SJCRH30 (cell line): ENCODE measurements around the gene NQO2. TPM values are rescaled to one million over a fixed set of nuclear protein-coding genes. Genes with fewer than 3 reads are reported as not detected.
A peak's percentile ranks its signal among the peaks of the same experiment; 100 is the strongest.
"Not testable (repeated sequence)": the region's sequence is repeated elsewhere in the genome, so short reads cannot be mapped to it uniquely, and the experiment has no call there.

Experiments
- DNase-seq, 2 experiments: peaks; one replicate each; pipeline ENCODE4 v3.0.0-alpha.2; 2015 to 2020
- H3K27ac ChIP-seq: fragments of 250-450 bp; sonication (Bioruptor Pico); 2 replicates; pipeline ENCODE4 v1.5.1; 2020; ENCODE audit warnings: mild to moderate bottlenecking, moderate library complexity
- H3K27me3 ChIP-seq: fragments of 250-450 bp; sonication (Bioruptor Pico); 2 replicates; pipeline ENCODE4 v1.5.1; 2020; ENCODE audit warnings: mild to moderate bottlenecking, moderate library complexity
- H3K36me3 ChIP-seq: fragments of 250-450 bp; sonication (Bioruptor Pico); 2 replicates; pipeline ENCODE4 v1.5.1; 2020; ENCODE audit warnings: mild to moderate bottlenecking, moderate library complexity
- H3K4me1 ChIP-seq: fragments of 250-450 bp; sonication (Bioruptor Pico); 2 replicates; pipeline ENCODE4 v1.5.1; 2020; ENCODE audit warnings: mild to moderate bottlenecking, moderate library complexity
- H3K4me3 ChIP-seq: fragments of 250-450 bp; sonication (Bioruptor Pico); 2 replicates; pipeline ENCODE4 v1.5.1; 2020; ENCODE audit warnings: mild to moderate bottlenecking, moderate library complexity
- H3K9me3 ChIP-seq: fragments of 250-450 bp; sonication (Bioruptor Pico); replicated peaks from 2 replicates; pipeline ENCODE4 v1.5.1; 2020; ENCODE audit warnings: mild to moderate bottlenecking, moderate library complexity
- total RNA-seq: library from RNA; depleted of rRNA; stranded (reverse); fragments of >200 nt; shearing (Covaris generic); gene quantifications from 2 replicates; pipeline ENCODE4 v1.2.3, GENCODE V29; 2014

NQO2 gene
- total RNA-seq, 1 experiment from 2014 or later: 15.4 TPM

DNA sequence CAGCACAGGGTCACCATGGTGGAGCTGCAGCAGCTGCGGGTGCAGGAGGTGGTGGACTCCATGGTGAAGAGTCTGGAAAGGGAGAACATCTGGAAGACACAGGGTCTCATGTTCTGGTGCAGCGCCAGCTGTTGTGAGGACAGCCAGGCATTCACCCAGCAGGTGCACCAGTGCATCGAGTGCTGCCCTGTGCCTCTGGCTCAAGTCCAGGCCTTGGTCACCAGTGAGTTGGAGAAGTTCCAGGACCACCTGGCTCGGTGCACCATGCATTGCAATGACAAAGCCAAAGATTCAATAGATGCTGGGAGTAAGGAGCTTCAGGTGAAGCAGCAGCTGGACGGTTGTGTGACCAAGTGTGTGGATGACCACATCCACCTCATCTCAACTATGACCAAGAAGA lies 45.7 kb downstream of the NQO2 start:
- H3K27ac ChIP-seq: no peak overlapping the region
- H3K4me1 ChIP-seq: no peaks in the 10 kb centered on the region
- H3K27me3 ChIP-seq: no peaks in the 10 kb centered on the region
- H3K4me3 ChIP-seq: no peak overlapping the region
- no peaks in the 10 kb centered on the region for H3K36me3 ChIP-seq
- H3K9me3 ChIP-seq: no peaks in the 10 kb centered on the region
- peak; percentile 13 to 44 for DNase-seq

DNA sequence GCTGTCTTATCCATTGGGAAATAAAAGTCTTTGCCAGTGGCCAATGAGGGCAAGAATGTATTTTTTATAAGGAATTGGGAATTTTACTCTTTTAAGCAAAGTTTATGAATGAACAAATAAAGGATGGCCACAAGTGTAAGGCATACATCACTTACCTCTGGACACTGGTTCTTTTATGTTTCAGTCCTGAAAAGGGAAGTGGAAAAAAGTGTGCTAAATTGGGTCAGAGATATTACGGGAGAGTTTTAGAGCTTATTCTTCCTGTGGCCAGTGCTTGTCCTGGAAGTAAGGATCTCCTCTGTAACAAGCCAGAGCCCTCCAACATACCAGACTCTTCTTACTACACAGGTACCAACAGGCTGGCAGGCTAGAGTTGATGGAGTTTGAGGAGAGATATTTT lies 46.1 kb downstream of the NQO2 start:
- Histone ChIP-seq H3K4me1 (no peaks in the 10 kb centered on the region), H3K4me3 (no peak overlapping the region), H3K36me3 (no peaks in the 10 kb centered on the region), H3K9me3 (no peaks in the 10 kb centered on the region), H3K27me3 (no peaks in the 10 kb centered on the region), H3K27ac (no peak overlapping the region)
- DNase-seq: no peak

DNA sequence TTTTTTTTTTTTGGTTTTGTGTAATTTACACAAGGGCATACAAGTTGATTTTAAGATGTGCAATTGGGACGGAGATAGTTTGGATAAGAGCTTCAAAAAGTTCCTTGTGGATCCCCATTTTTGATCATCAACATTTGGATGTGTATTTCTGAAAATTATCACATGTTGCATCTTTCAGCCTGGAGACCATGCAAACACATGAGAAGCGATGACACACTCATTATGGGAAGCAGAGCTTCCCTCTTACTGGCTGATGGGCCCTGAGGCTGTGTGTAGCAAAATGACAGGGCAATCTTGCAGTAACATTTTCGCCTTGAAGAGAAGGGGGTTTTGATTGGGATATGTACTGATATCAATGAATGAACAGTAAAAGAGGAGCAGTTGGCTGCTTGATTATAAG lies 46.6 kb downstream of the NQO2 start:
- Histone ChIP-seq H3K4me3 (no peak overlapping the region), H3K27ac (no peak overlapping the region), H3K9me3 (no peaks in the 10 kb centered on the region), H3K36me3 (no peaks in the 10 kb centered on the region), H3K27me3 (no peaks in the 10 kb centered on the region), H3K4me1 (no peaks in the 10 kb centered on the region)
- no peak for DNase-seq

DNA sequence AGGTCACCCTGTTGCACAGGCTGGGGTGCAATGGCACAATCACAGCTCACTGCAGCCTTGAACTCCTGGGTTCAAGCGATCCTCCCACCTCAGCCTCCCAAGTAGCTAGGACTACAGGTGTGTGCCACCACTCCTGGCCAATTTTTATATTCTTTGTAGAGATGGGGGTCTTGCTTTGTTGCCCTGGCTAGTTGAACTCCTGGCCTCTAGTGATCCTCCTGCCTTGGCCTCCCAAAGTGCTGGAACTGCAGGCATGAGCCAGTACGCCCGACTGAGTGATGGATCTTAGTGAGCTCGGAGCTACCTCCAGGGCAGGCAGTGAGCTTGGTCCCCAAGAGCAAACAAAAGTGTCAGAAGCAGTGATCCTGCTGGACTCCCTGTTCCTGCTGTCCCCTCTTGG lies 48.3 kb downstream of the NQO2 start:
- H3K36me3 ChIP-seq, H3K27me3 ChIP-seq, DNase-seq, H3K9me3 ChIP-seq, H3K4me1 ChIP-seq, H3K4me3 ChIP-seq, H3K27ac ChIP-seq: not testable (repeated sequence)

DNA sequence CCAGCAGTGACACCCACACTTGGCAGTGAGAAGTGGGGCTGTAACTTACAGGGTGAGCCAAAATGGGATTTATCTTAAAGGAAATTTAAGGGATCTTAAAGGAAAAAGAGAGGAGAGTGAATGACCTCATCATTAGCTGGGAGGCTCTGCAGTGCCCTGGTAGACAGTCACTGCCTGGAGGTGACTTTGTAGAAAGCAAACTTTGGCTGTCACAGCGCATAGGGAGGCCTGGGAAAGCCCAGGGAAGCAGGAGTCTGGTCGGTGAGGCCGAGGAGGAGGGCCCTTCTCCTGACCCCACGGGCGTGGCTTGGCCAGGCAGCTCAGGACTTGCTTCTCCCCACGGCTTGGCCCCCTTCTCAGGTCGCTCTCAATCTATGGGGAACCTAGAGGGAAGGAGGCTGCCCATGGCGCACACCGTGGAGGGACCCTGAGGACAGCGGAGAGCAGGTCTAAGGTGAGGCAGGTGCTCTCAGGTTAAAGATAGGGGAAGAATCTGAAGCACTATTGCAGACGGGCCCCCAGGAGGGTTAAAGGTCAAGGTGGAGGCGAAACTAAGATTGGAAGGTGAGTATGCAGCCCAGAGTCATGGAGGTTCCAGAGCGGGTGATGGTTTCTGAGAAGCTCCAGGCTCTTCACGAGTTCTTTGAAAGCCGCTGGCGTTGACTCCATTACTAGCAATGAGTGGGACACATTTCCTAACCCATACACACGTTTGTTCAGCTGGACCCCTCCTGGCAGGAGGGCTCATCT lies 53.0 kb downstream of the NQO2 start:
- H3K4me3 ChIP-seq: no peak overlapping the region
- no peaks in the 10 kb centered on the region for H3K4me1 ChIP-seq
- no peaks in the 10 kb centered on the region for H3K36me3 ChIP-seq
- no peaks in the 10 kb centered on the region; the same call in 1 of the 2 replicates for H3K27me3 ChIP-seq
- no peaks in the 10 kb centered on the region for H3K9me3 ChIP-seq
- no peak overlapping the region for H3K27ac ChIP-seq
- DNase-seq: no peak

DNA sequence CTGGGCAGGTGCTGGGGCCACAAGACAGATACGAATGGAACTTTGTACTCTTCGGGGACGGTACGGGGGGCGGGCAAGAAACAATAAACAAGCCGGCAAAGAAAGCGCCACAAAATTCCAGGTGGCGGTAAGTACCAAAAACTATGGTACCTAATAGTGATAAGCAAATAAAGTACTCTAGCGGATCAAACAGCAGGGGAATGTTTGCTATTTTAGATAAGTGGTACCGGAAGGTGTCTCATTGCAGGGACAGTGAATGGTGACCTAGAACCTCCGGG lies 53.5 kb downstream of the NQO2 start:
- Histone ChIP-seq H3K27me3 (no peaks in the 10 kb centered on the region; the same call in 1 of the 2 replicates), H3K4me3 (no peak overlapping the region), H3K4me1 (no peaks in the 10 kb centered on the region), H3K27ac (no peak overlapping the region), H3K36me3 (no peaks in the 10 kb centered on the region), H3K9me3 (no peaks in the 10 kb centered on the region)
- DNase-seq: no peak

DNA sequence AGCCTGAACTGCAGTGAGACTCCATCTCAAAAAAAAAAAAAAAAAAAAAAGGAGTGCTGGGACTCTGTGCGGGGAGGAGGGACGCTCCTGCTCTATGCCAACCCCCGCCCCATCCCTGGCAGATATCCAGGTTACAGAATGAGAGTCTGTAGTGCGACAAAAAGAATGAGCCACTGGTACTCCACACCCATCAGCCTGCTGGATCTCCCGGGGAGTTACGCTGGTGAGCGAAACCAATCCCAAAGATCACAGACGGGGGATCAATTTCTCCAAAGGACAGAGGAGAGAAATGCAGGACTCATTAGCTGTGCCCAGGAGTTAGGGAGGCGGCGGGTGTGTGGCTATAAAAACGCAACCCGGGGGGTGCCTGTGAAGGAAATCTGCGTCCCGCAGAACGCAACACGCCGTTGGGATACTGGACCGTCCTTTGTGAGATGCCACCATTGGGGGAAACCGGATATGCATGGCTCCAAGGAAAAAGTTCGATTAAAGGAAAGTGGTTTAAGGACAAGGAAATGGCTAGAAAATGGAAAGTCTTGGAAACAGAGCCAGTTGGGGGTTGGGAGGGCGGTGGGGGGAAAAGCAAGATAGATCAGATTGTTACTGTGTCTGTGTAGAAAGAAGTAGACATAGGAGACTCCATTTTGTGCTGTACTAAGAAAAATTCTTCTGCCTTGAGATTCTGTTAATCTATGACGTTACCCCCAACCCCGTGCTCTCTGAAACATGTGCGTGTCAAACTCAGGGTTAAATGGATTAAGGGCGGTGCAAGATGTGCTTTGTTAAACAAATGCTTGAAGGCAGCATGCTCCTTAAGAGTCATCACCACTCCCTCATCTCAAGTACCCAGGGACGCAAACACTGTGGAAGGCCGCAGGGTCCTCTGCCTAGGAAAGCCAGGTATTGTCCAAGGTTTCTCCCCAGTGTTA lies 54.8 kb downstream of the NQO2 start:
- H3K9me3 ChIP-seq, H3K36me3 ChIP-seq, H3K27me3 ChIP-seq, H3K4me1 ChIP-seq, H3K27ac ChIP-seq, DNase-seq, H3K4me3 ChIP-seq: not testable (repeated sequence)

DNA sequence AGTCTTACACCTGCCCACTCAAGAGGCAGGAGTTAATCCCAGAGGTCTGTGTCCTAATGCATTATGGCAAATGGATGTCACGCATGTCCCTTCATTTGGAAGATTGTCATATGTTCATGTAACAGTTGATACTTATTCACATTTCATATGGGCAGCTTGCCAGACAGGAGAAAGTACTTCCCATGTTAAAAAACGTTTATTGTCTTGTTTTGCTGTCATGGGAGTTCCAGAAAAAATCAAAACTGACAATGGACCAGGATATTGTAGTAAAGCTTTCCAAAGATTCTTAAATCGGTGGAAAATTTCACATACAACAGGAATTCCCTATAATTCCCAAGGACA lies 55.4 kb downstream of the NQO2 start:
- H3K27ac ChIP-seq, H3K27me3 ChIP-seq, H3K4me1 ChIP-seq, DNase-seq, H3K4me3 ChIP-seq, H3K9me3 ChIP-seq, H3K36me3 ChIP-seq: not testable (repeated sequence)

DNA sequence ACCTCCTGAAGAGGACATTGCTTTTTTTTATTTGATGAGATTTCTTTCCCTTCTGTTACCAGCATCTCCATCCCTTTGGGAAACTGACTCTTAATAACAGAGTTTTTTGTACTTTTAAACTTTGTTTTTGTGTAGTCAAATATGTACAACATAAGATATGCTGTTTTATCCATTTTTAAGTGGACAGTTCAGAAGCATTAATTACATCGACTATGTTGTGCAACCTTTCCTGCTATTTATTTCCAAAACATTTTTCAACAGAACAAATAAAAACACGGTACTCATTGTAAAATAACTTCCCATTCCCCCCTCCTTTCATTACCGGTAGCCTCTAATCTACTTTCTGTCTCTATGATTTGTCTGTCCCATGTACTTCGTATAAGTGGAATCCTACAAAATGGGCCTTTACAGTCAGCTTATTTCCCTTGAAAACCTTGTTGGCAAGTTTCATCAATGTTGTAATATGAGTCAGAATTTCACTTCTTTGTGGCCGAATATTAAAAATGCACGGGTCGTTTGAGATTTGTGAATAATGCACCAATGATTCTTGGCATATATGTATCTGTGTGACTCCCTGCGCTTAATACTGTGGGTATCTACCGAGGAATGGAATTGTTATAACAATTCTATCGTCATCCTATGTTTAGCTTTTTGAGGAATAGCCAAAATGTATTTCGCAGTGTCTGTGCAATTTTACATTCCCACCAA lies 57.5 kb downstream of the NQO2 start:
- DNase-seq: no peak
- H3K4me3 ChIP-seq: no peak overlapping the region
- no peaks in the 10 kb centered on the region for H3K9me3 ChIP-seq
- no peak overlapping the region for H3K27ac ChIP-seq
- H3K4me1 ChIP-seq: no peaks in the 10 kb centered on the region
- H3K36me3 ChIP-seq: no peaks in the 10 kb centered on the region
- H3K27me3 ChIP-seq: no peaks in the 10 kb centered on the region; the same call in 1 of the 2 replicates

DNA sequence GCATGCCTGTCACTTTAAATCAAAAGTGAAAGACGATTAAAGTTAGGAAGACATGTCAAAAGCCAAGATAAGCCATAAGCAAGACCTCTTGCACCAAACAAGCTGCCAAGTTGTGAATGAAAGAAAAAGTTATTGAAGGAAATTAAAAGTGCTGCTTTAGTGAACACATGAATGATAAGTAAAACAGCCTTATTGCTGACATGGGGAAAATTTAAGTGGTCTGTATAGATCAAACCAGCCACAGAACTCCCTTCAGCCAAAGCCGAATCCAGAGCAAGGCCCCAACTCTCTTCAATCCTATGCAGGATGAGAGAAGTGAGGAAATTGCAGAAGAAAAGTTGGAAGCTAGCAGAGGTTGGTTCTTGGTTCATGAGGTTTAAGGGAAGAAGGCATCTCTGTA lies 59.3 kb downstream of the NQO2 start:
- H3K27me3 ChIP-seq: no peaks in the 10 kb centered on the region; the same call in 1 of the 2 replicates
- H3K4me3 ChIP-seq: no peak overlapping the region
- no peaks in the 10 kb centered on the region for H3K9me3 ChIP-seq
- no peaks in the 10 kb centered on the region for H3K36me3 ChIP-seq
- DNase-seq: no peak
- H3K4me1 ChIP-seq: no peaks in the 10 kb centered on the region
- no peak overlapping the region for H3K27ac ChIP-seq

DNA sequence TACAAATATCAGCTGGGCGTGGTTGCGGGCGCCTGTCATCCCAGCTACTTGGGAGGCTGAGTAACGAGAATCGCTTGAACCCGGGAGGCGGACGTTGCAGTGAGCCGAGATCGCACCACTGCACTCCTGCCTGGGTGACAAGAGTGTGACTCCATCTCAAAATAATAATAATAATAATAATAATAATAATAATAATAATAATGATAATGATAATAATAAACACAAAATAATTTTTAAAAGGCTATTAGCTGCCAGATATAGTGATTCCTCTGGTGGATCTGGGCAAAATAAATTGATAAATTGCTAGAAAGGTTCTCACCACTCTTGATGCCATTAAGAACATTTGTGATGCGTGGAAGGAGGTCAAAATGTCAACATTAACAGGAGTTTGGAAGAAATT lies 60.4 kb downstream of the NQO2 start:
- H3K4me3 ChIP-seq, H3K4me1 ChIP-seq, H3K9me3 ChIP-seq, DNase-seq, H3K27ac ChIP-seq, H3K36me3 ChIP-seq, H3K27me3 ChIP-seq: not testable (repeated sequence)

DNA sequence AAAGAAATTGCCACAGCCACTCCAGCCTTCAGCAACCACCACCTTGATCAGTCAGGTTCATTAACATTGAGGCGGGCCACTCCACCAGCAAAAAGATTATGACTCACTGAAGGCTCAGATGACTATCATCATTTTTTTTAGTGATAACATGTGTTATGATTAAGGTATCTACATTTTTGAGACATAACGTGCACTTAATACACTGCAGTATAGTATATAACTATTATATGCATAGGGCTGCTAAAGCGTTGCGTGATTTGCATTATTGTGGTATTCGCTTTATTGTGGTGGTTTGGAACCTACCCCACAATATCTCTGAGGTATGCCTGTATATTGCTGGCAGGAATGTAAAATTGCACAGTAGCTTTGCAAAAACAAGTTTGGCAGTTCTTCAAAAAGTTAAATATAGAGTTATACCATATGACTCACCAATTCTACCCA lies 61.8 kb downstream of the NQO2 start:
- no peaks in the 10 kb centered on the region for H3K36me3 ChIP-seq
- no peak overlapping the region for H3K4me3 ChIP-seq
- no peaks in the 10 kb centered on the region for H3K4me1 ChIP-seq
- no peaks in the 10 kb centered on the region for H3K9me3 ChIP-seq
- no peaks in the 10 kb centered on the region; the same call in 1 of the 2 replicates for H3K27me3 ChIP-seq
- no peak for DNase-seq
- no peak overlapping the region for H3K27ac ChIP-seq

DNA sequence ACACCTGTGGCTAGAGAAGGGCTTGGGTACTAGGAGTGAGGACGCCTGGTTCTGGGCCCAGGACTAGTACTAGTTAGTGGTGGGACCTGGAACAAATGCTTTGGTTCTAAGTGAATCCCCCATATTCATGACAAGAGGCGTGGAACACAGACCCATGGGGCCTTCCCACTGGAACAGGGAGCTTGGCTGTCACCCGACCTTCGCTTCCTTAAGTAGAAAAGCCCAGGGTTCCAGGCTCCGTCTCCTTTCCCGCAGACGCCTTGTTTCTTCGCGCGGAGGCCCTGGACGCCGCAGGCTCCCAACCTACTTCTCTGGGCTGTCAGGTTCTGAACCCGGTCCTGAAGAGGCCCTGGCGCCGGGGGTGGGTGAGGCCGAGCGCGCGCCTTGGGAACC lies 63.6 kb downstream of the NQO2 start:
- H3K9me3 ChIP-seq, DNase-seq, H3K36me3 ChIP-seq, H3K4me1 ChIP-seq, H3K27ac ChIP-seq, H3K27me3 ChIP-seq: not testable (repeated sequence)
- H3K4me3 ChIP-seq: peak overlapping the region; percentile 64

DNA sequence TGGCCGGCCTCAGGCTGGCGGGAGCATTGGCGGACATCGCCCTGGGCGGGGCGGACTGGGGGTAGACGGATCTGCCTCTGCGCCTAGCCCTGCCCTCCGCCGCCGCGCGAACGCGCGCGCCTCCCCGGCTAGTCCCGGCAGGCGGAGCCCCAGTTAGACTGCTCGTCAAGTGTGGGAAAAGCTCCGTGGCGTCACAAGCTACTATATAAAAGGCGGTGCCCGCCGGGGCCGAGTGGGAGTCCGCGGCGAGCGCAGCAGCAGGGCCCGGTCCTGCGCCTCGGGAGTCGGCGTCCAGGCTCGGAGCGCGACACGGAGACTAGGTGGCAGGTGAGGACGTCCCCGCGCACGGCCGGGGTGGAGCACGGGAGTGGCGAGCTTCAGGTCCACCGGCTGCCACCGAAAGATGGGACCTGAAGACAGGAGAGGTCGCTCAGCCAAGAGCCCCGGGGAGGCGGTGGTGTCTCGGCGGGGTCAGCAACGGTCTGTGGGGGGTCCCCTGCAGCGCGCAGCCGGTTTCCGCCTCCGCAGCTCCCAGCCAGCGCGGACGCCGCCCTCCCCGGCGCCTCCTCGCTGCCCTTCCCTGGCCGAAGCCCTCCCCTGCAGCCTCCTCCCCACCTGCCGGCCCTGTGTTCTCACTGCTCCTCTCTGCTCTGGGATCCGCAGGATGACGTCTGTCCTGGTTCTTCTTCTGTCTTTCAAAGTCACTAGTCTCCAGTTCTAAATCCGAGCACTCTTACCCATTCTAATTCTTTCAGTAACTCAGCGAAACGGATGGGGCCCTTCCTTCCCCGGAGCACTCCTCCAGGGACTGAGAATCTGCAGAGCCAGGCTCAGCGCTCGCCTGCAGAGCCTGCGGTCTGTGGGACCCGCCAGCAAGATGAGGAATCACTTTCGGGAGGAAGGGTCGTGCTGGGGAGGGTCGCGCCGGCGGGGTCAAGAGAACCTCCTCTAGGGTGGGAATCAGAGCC lies 64.3 kb downstream of the NQO2 start:
- peak; percentile 60 to 65 for DNase-seq
- no peaks in the 10 kb centered on the region for H3K36me3 ChIP-seq
- H3K4me1 ChIP-seq: no peaks in the 10 kb centered on the region
- H3K27me3 ChIP-seq: no peaks in the 10 kb centered on the region
- H3K9me3 ChIP-seq: no peaks in the 10 kb centered on the region
- H3K27ac ChIP-seq: no peak overlapping the region
- H3K4me3 ChIP-seq: peak overlapping the region; percentile 64
